Activated naive CD4-positive, alpha-beta T cell treated with anti-CD3 and anti-CD28 coated beads, Interleukin-2, amount 10 ng/mL, durations not matched to agents 5 hours and 36 hours (primary cell): ENCODE results near the gene MYO1C. TPM values are rescaled to one million over a fixed set of nuclear protein-coding genes. Genes with fewer than 3 reads are reported as not detected.

Experiments
- total RNA-seq, 2 experiments: library from RNA; stranded (reverse); gene quantifications; one replicate each; pipeline ENCODE4 v1.2.3, GENCODE V29; 2021

MYO1C gene, protein sequence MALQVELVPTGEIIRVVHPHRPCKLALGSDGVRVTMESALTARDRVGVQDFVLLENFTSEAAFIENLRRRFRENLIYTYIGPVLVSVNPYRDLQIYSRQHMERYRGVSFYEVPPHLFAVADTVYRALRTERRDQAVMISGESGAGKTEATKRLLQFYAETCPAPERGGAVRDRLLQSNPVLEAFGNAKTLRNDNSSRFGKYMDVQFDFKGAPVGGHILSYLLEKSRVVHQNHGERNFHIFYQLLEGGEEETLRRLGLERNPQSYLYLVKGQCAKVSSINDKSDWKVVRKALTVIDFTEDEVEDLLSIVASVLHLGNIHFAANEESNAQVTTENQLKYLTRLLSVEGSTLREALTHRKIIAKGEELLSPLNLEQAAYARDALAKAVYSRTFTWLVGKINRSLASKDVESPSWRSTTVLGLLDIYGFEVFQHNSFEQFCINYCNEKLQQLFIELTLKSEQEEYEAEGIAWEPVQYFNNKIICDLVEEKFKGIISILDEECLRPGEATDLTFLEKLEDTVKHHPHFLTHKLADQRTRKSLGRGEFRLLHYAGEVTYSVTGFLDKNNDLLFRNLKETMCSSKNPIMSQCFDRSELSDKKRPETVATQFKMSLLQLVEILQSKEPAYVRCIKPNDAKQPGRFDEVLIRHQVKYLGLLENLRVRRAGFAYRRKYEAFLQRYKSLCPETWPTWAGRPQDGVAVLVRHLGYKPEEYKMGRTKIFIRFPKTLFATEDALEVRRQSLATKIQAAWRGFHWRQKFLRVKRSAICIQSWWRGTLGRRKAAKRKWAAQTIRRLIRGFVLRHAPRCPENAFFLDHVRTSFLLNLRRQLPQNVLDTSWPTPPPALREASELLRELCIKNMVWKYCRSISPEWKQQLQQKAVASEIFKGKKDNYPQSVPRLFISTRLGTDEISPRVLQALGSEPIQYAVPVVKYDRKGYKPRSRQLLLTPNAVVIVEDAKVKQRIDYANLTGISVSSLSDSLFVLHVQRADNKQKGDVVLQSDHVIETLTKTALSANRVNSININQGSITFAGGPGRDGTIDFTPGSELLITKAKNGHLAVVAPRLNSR
- total RNA-seq, result 10 to 100 TPM; 32.9 to 35.2 TPM

DNA sequence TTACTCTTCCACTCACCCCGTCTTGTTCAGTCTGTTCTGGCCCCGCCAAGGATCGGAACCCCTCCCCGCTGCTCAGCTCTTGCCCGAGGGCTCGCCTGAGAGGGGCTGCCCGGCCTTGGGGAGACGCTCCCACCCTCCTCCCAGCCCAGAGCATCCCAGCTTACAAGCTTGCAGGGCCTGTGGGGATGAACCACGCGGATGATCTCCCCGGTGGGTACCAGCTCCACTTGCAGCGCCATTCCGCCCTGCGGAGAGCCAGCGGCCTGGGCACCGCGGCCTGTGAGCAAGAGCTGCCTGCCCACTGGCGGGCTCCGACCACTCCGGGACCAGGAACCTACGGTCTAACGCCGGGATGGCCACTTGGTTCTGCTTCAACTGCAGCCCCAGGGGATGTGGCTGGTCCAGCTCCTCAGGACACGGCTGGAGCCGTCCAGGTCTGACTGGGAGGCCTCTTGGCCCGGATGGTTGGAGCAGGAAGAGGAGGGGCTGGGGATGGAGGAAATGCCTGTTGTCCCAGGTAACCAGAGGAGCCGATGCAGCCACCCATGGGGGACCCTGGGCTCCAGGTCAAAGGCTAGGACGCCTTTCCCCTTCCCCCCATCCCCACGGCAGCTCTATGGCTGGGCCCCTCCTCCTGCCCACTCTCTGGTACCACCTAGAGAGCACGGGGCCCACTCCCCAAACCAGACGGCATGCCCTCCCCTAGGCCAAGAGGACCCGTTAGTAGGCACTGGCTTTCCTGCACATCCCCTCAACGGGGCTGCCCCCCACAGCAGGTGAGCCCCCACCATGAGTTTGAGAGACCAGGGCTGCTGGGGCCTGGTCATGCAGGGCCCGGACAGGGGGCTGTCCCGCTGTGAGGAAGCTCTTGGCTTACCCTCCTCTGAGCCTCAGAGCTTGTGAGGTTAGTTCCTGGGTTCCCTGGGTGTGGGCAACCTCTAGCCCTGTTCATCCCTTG is at the start of gene MYO1C:
TSS of gene MYO1C (minus strand) at position 438 of the 958 bp plus-strand sequence. CDS start at position 239, 199 bp downstream.

DNA sequence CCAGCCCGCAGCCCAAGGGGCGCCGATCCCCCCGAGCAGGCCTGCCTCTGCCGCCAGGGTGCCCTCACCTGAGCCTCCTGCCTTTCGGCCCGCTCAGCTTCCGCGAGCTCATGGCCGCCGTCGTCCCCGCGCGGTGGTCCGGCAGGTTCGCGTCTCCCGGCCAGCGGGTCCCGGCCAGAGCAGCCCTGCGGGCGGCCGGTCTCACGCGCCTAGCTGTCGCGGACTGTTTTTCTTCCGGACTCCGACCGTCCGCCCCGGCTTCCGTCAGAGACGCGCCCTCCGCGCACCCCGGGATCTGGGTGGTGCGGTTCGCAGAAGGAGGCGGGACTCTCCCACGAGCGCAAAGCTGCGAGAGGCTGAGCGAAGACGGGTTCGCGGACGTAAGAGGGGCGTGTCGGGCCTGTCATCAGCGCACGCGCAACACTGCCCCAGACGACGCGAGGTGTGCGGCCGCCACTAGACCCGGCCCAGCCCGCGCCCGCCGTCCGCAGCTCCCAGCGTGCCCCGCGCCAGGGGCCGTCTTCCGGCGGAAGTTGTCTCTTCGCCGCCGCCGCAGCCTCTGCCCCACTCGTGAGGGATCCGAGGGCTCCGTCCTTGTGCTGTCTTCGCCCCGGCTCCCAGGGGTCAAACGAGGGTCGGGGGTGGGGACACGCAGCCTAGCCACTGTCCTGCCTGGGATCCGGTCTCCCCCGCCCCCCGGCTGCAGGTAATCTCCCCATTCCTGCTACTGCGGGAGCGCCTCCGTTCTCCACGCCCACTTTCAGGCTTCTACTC is 24.1 kb upstream of the MYO1C start, which contains the start of gene INPP5K:
TSS of gene INPP5K (minus strand) at position 225 of the 774 bp plus-strand sequence. CDS start at position 112, 113 bp downstream.

DNA sequence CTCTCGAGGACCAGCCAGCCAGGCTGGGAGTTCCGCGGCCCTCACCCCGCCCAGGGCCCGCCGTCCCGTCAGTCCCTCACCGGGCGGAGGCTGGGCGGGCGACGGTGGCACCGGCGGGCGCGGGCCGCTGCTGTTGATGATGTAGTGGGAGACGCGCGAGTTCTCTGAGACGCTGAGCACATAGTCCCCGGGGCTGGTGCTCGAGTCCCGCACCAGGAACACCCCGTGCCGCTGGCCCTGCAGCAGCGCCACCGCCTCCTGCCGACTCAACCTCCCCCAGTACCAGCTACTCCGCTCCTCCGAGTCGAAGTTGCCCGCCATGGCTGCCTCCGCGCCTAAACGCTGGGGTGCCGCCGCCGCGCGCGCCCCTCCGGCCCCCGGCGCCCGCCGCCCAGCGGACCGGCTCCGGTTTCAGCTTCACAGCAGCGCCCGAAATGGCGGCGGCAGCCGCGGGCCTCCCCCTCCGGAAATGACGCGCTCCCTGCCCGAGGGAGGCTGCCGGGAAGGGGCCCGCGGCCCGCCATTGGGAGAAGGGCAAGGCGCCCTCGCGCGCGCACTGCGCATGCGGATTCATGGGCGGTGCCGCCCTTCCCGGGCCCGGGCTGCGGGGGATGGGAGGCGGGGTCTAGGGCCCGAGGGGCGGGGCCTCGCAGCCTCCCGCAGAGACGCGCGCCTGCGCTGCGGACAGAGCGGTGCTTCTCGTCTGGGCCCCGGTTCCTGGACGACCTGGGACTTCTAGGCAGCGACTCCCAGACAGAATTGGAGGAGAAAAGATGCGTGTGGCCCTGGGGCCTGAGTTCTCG is 36.5 kb downstream of the MYO1C start, which contains the start of gene CRK:
TSS of gene CRK (minus strand) at position 436 of the 803 bp plus-strand sequence. CDS start at position 321, 115 bp downstream.

Other genes with a start within 250 kb of the MYO1C start
- not detected for gene BHLHA9, start 222.2 kb downstream of the MYO1C start, total RNA-seq
- gene TRARG1, start 213.0 kb downstream of the MYO1C start, total RNA-seq, result 1 to 10 TPM in 1 of 2 experiments, under 1 TPM in 1; 0.87 to 1.3 TPM
- gene YWHAE, start 92.5 kb downstream of the MYO1C start, total RNA-seq, result 100 to 1,000 TPM; 296 to 317 TPM
- gene CRK, start 36.5 kb downstream of the MYO1C start, total RNA-seq, result 10 to 100 TPM; 16.6 to 16.9 TPM
- gene INPP5K, start 23.9 kb upstream of the MYO1C start, total RNA-seq, result 10 to 100 TPM; 49.0 to 52.5 TPM
- 10 to 100 TPM; 47.7 to 54.0 TPM for gene PITPNA, start 70.1 kb upstream of the MYO1C start, total RNA-seq
- under 1 TPM; 0.48 TPM for gene SLC43A2, start 136.1 kb upstream of the MYO1C start, total RNA-seq
- 1 to 10 TPM; 3.9 to 4.8 TPM for gene SCARF1, start 153.0 kb upstream of the MYO1C start, total RNA-seq
- gene RILP, start 157.2 kb upstream of the MYO1C start, total RNA-seq, result 1 to 10 TPM; 6.3 to 6.8 TPM
- gene PRPF8, start 192.2 kb upstream of the MYO1C start, total RNA-seq, result 100 to 1,000 TPM; 263 to 273 TPM
- gene TLCD2, start 217.7 kb upstream of the MYO1C start, total RNA-seq, result under 1 TPM; 0.10 TPM
- gene WDR81, start 232.0 kb upstream of the MYO1C start, total RNA-seq, result 10 to 100 TPM; 47.6 to 52.9 TPM